ENCODE data around the gene UMODL1.

The UMODL1 gene

DNA sequence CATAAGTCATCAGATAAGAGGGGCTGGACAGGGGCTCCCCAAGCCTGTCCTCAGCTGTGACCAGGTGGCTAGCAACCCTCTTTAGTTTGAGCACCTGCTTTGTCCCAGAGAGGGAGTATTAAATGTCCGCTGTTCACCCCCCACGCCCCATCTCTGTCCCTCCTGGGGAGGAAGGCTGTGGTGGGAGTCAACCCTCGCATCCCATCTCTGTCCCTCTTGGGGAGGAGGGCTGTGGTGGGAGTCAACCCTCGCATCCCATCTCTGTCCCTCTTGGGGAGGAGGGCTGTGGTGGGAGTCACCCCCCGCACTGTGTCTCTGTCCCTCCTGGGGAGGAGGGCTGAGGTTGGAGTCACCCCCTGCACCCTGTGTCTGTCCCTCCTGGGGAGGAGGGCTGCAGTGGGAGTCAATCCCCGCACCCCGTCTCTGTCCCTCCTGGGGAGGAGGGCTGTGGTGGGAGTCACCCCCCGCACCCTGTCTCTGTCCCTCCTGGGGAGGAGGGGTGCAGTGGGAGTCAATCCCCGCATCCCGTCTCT lies 75.2 kb downstream of the UMODL1 start:
- no peak overlapping the region for H2AFZ ChIP-seq (ENCODE audit: low read length)
- H3K9me3 ChIP-seq (replicated peaks; ENCODE audit: insufficient read depth, low read length) = no peaks in the 10 kb centered on the region
- no peak overlapping the region for H3K27ac ChIP-seq (ENCODE audit: low read length)
- DNase-seq = no peak
- no peak overlapping the region for H3K9ac ChIP-seq (ENCODE audit: low read length)
- TF ChIP-seq EZH2phosphoT487 (IDR thresholded peaks at IDR 0.05; ENCODE audit: low read length) (no peak), EZH2 (optimal IDR thresholded peaks at IDR 0.05; ENCODE audit: low read depth, low read length) (no peak)
- TF ChIP-seq, protein P1, sequence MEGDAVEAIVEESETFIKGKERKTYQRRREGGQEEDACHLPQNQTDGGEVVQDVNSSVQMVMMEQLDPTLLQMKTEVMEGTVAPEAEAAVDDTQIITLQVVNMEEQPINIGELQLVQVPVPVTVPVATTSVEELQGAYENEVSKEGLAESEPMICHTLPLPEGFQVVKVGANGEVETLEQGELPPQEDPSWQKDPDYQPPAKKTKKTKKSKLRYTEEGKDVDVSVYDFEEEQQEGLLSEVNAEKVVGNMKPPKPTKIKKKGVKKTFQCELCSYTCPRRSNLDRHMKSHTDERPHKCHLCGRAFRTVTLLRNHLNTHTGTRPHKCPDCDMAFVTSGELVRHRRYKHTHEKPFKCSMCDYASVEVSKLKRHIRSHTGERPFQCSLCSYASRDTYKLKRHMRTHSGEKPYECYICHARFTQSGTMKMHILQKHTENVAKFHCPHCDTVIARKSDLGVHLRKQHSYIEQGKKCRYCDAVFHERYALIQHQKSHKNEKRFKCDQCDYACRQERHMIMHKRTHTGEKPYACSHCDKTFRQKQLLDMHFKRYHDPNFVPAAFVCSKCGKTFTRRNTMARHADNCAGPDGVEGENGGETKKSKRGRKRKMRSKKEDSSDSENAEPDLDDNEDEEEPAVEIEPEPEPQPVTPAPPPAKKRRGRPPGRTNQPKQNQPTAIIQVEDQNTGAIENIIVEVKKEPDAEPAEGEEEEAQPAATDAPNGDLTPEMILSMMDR (IDR thresholded peaks at IDR 0.05; ENCODE audit: low read length) = no peak
- no peaks in the 10 kb centered on the region for H3K9me2 ChIP-seq (replicated peaks; ENCODE audit: insufficient read depth, low read length)
- no peaks in the 10 kb centered on the region for H3F3A ChIP-seq (ENCODE audit: insufficient read depth, low read length)
- H4K20me1 ChIP-seq (ENCODE audit: insufficient read depth, low read length) = no peaks in the 10 kb centered on the region
- H3K4me3 ChIP-seq (ENCODE audit: low read length) = no peak overlapping the region
- no peaks in the 10 kb centered on the region for H3K4me1 ChIP-seq (ENCODE audit: low read length)
- H3K36me3 ChIP-seq (replicated peaks; ENCODE audit: insufficient read depth, low read length) = no peaks in the 10 kb centered on the region
- no peak overlapping the region for H3K4me2 ChIP-seq (ENCODE audit: low read depth, low read length)
- H3K79me2 ChIP-seq (ENCODE audit: low read length) = no peaks in the 10 kb centered on the region
- H3K27me3 ChIP-seq (replicated peaks; ENCODE audit: insufficient read depth, low read length) = peaks cover 68% of the 10 kb centered on the region

- no peak for DNase-seq
- Histone ChIP-seq H3K36me3 (replicated peaks; ENCODE audit: insufficient read depth, low read length) (no peaks in the 10 kb centered on the region), H3K4me1 (ENCODE audit: low read length) (no peaks in the 10 kb centered on the region), H3K9ac (ENCODE audit: low read length) (no peak overlapping the region), H3K4me3 (ENCODE audit: low read length) (no peak overlapping the region), H3K9me3 (replicated peaks; ENCODE audit: insufficient read depth, low read length) (no peaks in the 10 kb centered on the region), H3K79me2 (ENCODE audit: low read length) (no peaks in the 10 kb centered on the region), H3K9me2 (replicated peaks; ENCODE audit: insufficient read depth, low read length) (no peaks in the 10 kb centered on the region), H2AFZ (ENCODE audit: low read length) (no peak overlapping the region), H3K27ac (ENCODE audit: low read length) (no peak overlapping the region), H3K4me2 (ENCODE audit: low read depth, low read length) (no peak overlapping the region), H3F3A (ENCODE audit: insufficient read depth, low read length) (no peaks in the 10 kb centered on the region), H3K27me3 (replicated peaks; ENCODE audit: insufficient read depth, low read length) (peaks cover 72% of the 10 kb centered on the region), H4K20me1 (ENCODE audit: insufficient read depth, low read length) (no peaks in the 10 kb centered on the region)
- TF ChIP-seq EZH2 (optimal IDR thresholded peaks at IDR 0.05; ENCODE audit: low read depth, low read length) = no peak
These were observed 75.7 kb downstream of the UMODL1 start for GRCh38 chr21:42146821-42147220.

DNA sequence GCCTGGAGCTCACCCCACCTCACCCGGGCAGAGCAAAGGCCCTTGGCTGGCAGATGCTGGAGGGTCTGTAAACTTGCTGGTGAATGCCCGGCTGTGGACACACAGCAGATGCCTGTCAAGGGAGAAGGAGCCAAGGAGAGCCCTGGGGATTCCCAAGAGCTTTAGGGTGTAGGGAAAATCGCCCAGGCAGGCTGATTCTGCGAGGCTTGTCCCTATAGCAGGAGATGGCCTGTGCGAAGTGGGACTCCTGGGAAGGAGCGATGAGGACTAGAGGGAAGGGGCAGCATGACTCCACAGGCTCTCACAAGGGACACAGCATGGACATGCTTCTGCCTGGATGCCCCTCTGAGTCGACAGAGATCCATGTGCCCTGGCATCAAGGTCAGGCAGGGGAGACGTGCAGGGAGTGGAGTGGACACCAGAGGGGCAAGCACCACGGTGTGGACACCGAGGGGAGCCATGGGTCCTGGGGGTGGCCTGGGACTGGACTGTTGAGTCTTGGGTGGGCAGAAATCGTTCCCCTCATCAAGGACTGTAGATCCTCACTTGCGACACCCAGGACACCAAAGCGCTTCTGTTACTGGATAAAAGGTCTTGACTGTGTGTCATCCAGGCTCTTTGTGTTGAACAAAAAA lies 76.4 kb downstream of the UMODL1 start:
- no peak overlapping the region for H2AFZ ChIP-seq (ENCODE audit: low read length)
- no peak overlapping the region for H3K4me2 ChIP-seq (ENCODE audit: low read depth, low read length)
- no peaks in the 10 kb centered on the region for H3K9me3 ChIP-seq (replicated peaks; ENCODE audit: insufficient read depth, low read length)
- no peak overlapping the region for H3K27ac ChIP-seq (ENCODE audit: low read length)
- no peaks in the 10 kb centered on the region for H3F3A ChIP-seq (ENCODE audit: insufficient read depth, low read length)
- no peaks in the 10 kb centered on the region for H3K4me1 ChIP-seq (ENCODE audit: low read length)
- no peak overlapping the region for H3K9ac ChIP-seq (ENCODE audit: low read length)
- no peaks in the 10 kb centered on the region for H4K20me1 ChIP-seq (ENCODE audit: insufficient read depth, low read length)
- peaks cover 72% of the 10 kb centered on the region for H3K27me3 ChIP-seq (replicated peaks; ENCODE audit: insufficient read depth, low read length)
- no peak for DNase-seq
- no peaks in the 10 kb centered on the region for H3K36me3 ChIP-seq (replicated peaks; ENCODE audit: insufficient read depth, low read length)
- H3K4me3 ChIP-seq (ENCODE audit: low read length) = no peak overlapping the region
- no peaks in the 10 kb centered on the region for H3K9me2 ChIP-seq (replicated peaks; ENCODE audit: insufficient read depth, low read length)
- TF ChIP-seq, protein P1 (IDR thresholded peaks at IDR 0.05; ENCODE audit: low read length) = no peak
- TF ChIP-seq EZH2 (optimal IDR thresholded peaks at IDR 0.05; ENCODE audit: low read depth, low read length) = no peak
- no peak for TF ChIP-seq EZH2phosphoT487 (IDR thresholded peaks at IDR 0.05; ENCODE audit: low read length)
- no peaks in the 10 kb centered on the region for H3K79me2 ChIP-seq (ENCODE audit: low read length)

DNA sequence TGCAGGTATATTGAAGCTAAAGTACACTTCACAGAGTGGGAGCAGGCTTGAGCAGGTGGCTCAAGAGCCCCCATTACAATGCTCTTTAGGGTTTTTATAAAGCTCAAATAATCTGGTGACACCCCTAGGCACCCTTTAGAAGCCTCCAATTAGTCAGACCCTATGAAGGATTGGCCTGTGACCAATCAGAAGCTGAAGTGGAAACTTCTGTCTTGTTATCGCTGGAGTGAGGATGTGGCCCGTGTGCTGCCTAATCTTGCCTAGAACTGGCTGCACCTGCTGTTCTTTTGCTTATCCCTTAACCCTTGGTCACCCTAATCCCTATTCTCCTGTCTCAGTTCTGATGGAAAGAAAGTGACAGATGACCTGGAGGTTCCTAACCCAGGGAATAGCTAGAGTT lies 77.0 kb downstream of the UMODL1 start:
- Histone ChIP-seq H3K4me1 (ENCODE audit: low read length) (no peaks in the 10 kb centered on the region), H3K9me2 (replicated peaks; ENCODE audit: insufficient read depth, low read length) (no peaks in the 10 kb centered on the region), H3K27me3 (replicated peaks; ENCODE audit: insufficient read depth, low read length) (peaks cover 72% of the 10 kb centered on the region), H3K4me3 (ENCODE audit: low read length) (no peak overlapping the region), H3K36me3 (replicated peaks; ENCODE audit: insufficient read depth, low read length) (no peaks in the 10 kb centered on the region), H3K9ac (ENCODE audit: low read length) (no peak overlapping the region), H3K4me2 (ENCODE audit: low read depth, low read length) (no peak overlapping the region), H3K27ac (ENCODE audit: low read length) (no peak overlapping the region), H2AFZ (ENCODE audit: low read length) (no peak overlapping the region), H3F3A (ENCODE audit: insufficient read depth, low read length) (no peaks in the 10 kb centered on the region), H3K79me2 (ENCODE audit: low read length) (no peaks in the 10 kb centered on the region), H3K9me3 (replicated peaks; ENCODE audit: insufficient read depth, low read length) (no peaks in the 10 kb centered on the region), H4K20me1 (ENCODE audit: insufficient read depth, low read length) (no peaks in the 10 kb centered on the region)
- no peak for DNase-seq
- TF ChIP-seq EZH2 (optimal IDR thresholded peaks at IDR 0.05; ENCODE audit: low read depth, low read length) = no peak
- no peak for TF ChIP-seq EZH2phosphoT487 (IDR thresholded peaks at IDR 0.05; ENCODE audit: low read length)
- TF ChIP-seq, protein P1 (IDR thresholded peaks at IDR 0.05; ENCODE audit: low read length) = no peak

All from MM.1S (cell line).